Neuronal stem cell (in vitro differentiated cells): Measurements from ENCODE around the gene CLNK.
A peak's percentile ranks its signal among the peaks of the same experiment; 100 is the strongest.
"Not testable (repeated sequence)": the region's sequence is repeated elsewhere in the genome, so short reads cannot be mapped to it uniquely, and the experiment has no call there.

Experiments used
- DNase-seq: peaks from one replicate; pipeline ENCODE4 v3.0.0-alpha.2; 2013; ENCODE audit warnings: low spot score
- H2AFZ ChIP-seq: one replicate; pipeline ENCODE4 v1.6.1; 2013; ENCODE audit warnings: mild to moderate bottlenecking, low read length, inconsistent platforms
- H2AK5ac ChIP-seq: 2 replicates; pipeline ENCODE4 v1.6.1; 2013; ENCODE audit warnings: low read depth, mild to moderate bottlenecking, inconsistent platforms, low read length, moderate library complexity, mixed read lengths
- H2BK120ac ChIP-seq: 2 replicates; pipeline ENCODE4 v1.6.1; 2013; ENCODE audit warnings: low read depth, mild to moderate bottlenecking, inconsistent platforms, low read length, moderate library complexity, mixed read lengths
- H2BK12ac ChIP-seq: one replicate; pipeline ENCODE4 v1.6.1; 2013; ENCODE audit warnings: low read length, inconsistent platforms
- H2BK15ac ChIP-seq: 2 replicates; pipeline ENCODE4 v1.6.1; 2013; ENCODE audit warnings: mild to moderate bottlenecking, low read length, inconsistent platforms, mixed read lengths
- H2BK5ac ChIP-seq: one replicate; pipeline ENCODE4 v1.6.1; 2013; ENCODE audit warnings: inconsistent platforms, mild to moderate bottlenecking, low read length, moderate library complexity
- H3K14ac ChIP-seq: one replicate; pipeline ENCODE4 v1.6.1; 2013; ENCODE audit warnings: low read length, inconsistent platforms
- H3K18ac ChIP-seq: 2 replicates; pipeline ENCODE4 v1.6.1; 2013; ENCODE audit warnings: low read length, inconsistent platforms
- H3K23ac ChIP-seq: 2 replicates; pipeline ENCODE4 v1.6.1; 2013; ENCODE audit warnings: low read depth, mild to moderate bottlenecking, mixed read lengths, low read length, inconsistent platforms; ENCODE audit not compliant: poor library complexity
- H3K27ac ChIP-seq: replicated peaks from 3 replicates; pipeline ENCODE4 v1.5.1; 2013; ENCODE audit warnings: low read length, inconsistent platforms
- H3K27me3 ChIP-seq, 3 experiments: 2 replicates each; pipeline ENCODE4 v1.6.1; 2013; ENCODE audit warnings: low read length in 3 of 3, mild to moderate bottlenecking in 2 of 3, inconsistent platforms in 1 of 3, low read depth in 1 of 3, mixed read lengths in 1 of 3, moderate library complexity in 1 of 3; ENCODE audit not compliant: control insufficient read depth in 3 of 3, insufficient read depth in 3 of 3
- H3K36me3 ChIP-seq, 2 donors: replicated peaks in 1 of 2; 2 replicates each; pipeline ENCODE4 v1.6.1; 2013; ENCODE audit warnings: low read length in 2 of 2; ENCODE audit not compliant: control insufficient read depth in 2 of 2, insufficient read depth in 2 of 2
- H3K4ac ChIP-seq: 2 replicates; pipeline ENCODE4 v1.6.1; 2013; ENCODE audit warnings: inconsistent platforms, mild to moderate bottlenecking, low read length, moderate library complexity
- H3K4me1 ChIP-seq, 2 donors: 1 replicate in 1 of 2; 2 replicates in 1 of 2; pipeline ENCODE4 v1.6.1; 2013; ENCODE audit warnings: low read length in 2 of 2, low read depth in 1 of 2; ENCODE audit not compliant: control insufficient read depth in 2 of 2, insufficient read depth in 1 of 2
- H3K4me2 ChIP-seq: one replicate; pipeline ENCODE4 v1.6.1; 2013; ENCODE audit warnings: mild to moderate bottlenecking, low read length, inconsistent platforms; ENCODE audit not compliant: insufficient read depth, poor library complexity, severe bottlenecking
- H3K4me3 ChIP-seq, 2 donors: 2 replicates each; pipeline ENCODE4 v1.5.1; 2013; ENCODE audit warnings: low read length in 2 of 2, mild to moderate bottlenecking in 2 of 2, inconsistent platforms in 1 of 2, moderate library complexity in 1 of 2
- H3K79me1 ChIP-seq: one replicate; pipeline ENCODE4 v1.6.1; 2013; ENCODE audit warnings: low read depth, mild to moderate bottlenecking, inconsistent platforms, low read length, moderate library complexity
- H3K9ac ChIP-seq: one replicate; pipeline ENCODE4 v1.6.1; 2013; ENCODE audit warnings: mild to moderate bottlenecking, low read depth, low read length, inconsistent platforms; ENCODE audit not compliant: poor library complexity
- H3K9me3 ChIP-seq, 2 donors: replicated peaks in 1 of 2; 2 replicates each; pipeline versions ENCODE3 to v1.6.1; 2013; ENCODE audit warnings: low read length in 2 of 2, mild to moderate bottlenecking in 2 of 2, inconsistent platforms in 1 of 2, low read depth in 1 of 2, mixed read lengths in 1 of 2, moderate library complexity in 1 of 2; ENCODE audit not compliant: control insufficient read depth in 2 of 2, insufficient read depth in 1 of 2
- H4K8ac ChIP-seq: one replicate; pipeline ENCODE4 v1.6.1; 2013; ENCODE audit warnings: low read depth, mild to moderate bottlenecking, inconsistent platforms, low read length, moderate library complexity
- H4K91ac ChIP-seq: one replicate; pipeline ENCODE4 v1.6.1; 2013; ENCODE audit warnings: low read length, low read depth, mild to moderate bottlenecking, inconsistent platforms; ENCODE audit not compliant: poor library complexity
- WGBS, 2 donors: extraction: QIAGEN DNeasy Blood & Tissue Kit; methylation state at CpG; one replicate each; pipeline ENCODE4 v1.1.7; 2013; ENCODE audit warnings: missing lambda C conversion rate in 2 of 2, mixed read lengths in 1 of 2; ENCODE audit not compliant: insufficient read length in 2 of 2, insufficient replicate concordance in 1 of 2; ENCODE audit errors: extremely low coverage in 2 of 2; 5-methylcytosine and 5-hydroxymethylcytosine counted together

The CLNK gene

GRCh38 chr4:10577018-10577417, 107.5 kb downstream of the CLNK start:
- Histone ChIP-seq H3K23ac (no peak overlapping the region), H3K18ac (no peak overlapping the region), H3K36me3 (no peaks in the 10 kb centered on the region), H3K9ac (no peak overlapping the region), H2AK5ac (no peak overlapping the region), H3K79me1 (no peaks in the 10 kb centered on the region), H2BK12ac (no peak overlapping the region), H3K4me1 (no peaks in the 10 kb centered on the region), H3K27ac (no peak overlapping the region), H3K4me2 (no peak overlapping the region), H3K9me3 (peaks cover 0 to 3% of the 10 kb centered on the region in 2 donors), H2BK120ac (no peak overlapping the region), H3K4me3 (no peak overlapping the region), H2BK5ac (no peak overlapping the region), H3K4ac (no peak overlapping the region), H3K27me3 (no peaks in the 10 kb centered on the region), H3K14ac (no peak overlapping the region), H2BK15ac (no peak overlapping the region), H4K91ac (no peak overlapping the region), H4K8ac (no peak overlapping the region), H2AFZ (no peak overlapping the region)
- no CpG with 5 or more reads among the region's 1 CpG for WGBS, 2 donors
- DNase-seq = no peak

DNA sequence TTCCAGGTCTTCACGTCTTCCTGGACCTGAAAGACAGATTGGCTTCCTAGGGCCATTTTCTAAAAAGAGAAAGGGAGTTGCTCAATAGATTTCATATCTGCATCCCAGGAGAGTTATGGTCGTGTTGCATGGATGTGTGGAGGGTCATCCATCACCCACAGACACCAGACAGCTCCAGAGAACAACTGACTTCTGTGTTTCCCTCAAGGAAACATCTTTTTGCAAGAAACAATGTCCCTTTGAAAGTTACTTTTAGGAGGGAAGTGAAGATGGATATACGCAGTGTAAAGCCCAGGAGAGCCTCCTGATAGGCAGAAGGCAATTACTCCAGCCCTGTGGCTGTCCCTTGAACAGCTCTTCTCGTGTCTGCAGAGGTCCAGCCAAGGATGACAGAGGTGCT, 108.3 kb downstream of the CLNK start:
- Histone ChIP-seq H2AFZ (no peak overlapping the region), H3K4ac (no peak overlapping the region), H3K36me3 (no peaks in the 10 kb centered on the region), H2BK12ac (no peak overlapping the region), H2BK15ac (no peak overlapping the region), H3K27ac (no peak overlapping the region), H3K14ac (no peak overlapping the region), H3K9ac (no peak overlapping the region), H3K4me3 (no peak overlapping the region), H2BK120ac (no peak overlapping the region), H4K8ac (no peak overlapping the region), H2BK5ac (no peak overlapping the region), H4K91ac (no peak overlapping the region), H3K9me3 (peaks cover 0 to 3% of the 10 kb centered on the region in 2 donors), H2AK5ac (no peak overlapping the region), H3K23ac (no peak overlapping the region), H3K18ac (no peak overlapping the region), H3K79me1 (no peaks in the 10 kb centered on the region), H3K4me1 (no peaks in the 10 kb centered on the region), H3K27me3 (no peaks in the 10 kb centered on the region), H3K4me2 (no peak overlapping the region)
- WGBS, 2 donors = no CpG with 5 or more reads among the region's 4 CpGs
- no peak for DNase-seq

DNA sequence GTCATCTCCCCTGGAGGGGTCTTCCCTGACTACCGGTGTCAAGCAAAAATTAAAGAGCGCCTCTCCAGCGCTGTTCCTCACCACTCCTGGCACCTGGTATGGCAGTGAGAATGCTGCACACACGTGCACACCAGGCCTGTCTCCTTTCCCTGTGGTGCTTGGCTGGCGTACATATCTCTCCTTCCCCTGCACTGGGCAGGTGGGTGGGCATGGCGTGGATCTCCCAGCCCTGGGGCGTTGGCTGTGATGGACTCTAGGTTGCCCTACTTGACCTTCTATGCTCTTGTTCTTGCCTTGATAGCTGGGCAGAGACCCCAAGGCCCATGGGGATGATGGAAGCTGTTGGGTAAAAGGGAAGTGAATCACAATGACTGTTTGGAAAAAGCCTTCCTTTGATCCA, 109.2 kb downstream of the CLNK start:
- Histone ChIP-seq H2AFZ (no peak overlapping the region), H3K4me3 (no peak overlapping the region), H3K14ac (peak overlapping the region; percentile 17), H2BK5ac (no peak overlapping the region), H3K4me2 (no peak overlapping the region), H2BK120ac (no peak overlapping the region), H4K91ac (no peak overlapping the region), H2BK12ac (no peak overlapping the region), H3K36me3 (no peaks in the 10 kb centered on the region), H3K9me3 (peaks cover 0 to 3% of the 10 kb centered on the region in 2 donors), H3K79me1 (no peaks in the 10 kb centered on the region), H2BK15ac (no peak overlapping the region), H4K8ac (no peak overlapping the region), H3K4me1 (no peaks in the 10 kb centered on the region), H3K27ac (no peak overlapping the region), H3K23ac (peak overlapping the region; percentile 29), H3K9ac (no peak overlapping the region), H3K18ac (no peak overlapping the region), H3K4ac (no peak overlapping the region), H2AK5ac (no peak overlapping the region), H3K27me3 (no peaks in the 10 kb centered on the region)
- no peak for DNase-seq
- WGBS, 2 donors = no CpG with 5 or more reads among the region's 7 CpGs

DNA sequence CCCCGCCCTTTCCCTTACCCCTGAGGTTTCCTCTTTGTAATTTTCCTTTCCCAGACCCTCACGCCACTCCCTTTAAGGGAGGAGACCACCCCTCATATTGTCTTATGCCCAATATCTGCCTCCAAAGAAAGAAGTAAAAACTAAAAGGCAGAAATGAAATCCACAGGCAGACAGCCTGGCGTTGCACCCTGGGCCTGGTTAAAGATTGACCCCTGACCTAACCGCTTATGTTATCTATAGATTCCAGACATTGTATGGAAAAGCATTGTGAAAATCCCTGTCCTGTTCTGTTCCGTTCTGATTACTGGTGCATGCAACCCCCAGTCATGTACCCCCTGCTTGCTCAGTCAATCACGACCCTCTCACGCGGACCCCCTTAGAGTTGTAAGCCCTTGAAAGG, 110.0 kb downstream of the CLNK start:
- H2BK120ac ChIP-seq, H3K9me3 ChIP-seq, H3K9ac ChIP-seq, H3K4me1 ChIP-seq, H3K27me3 ChIP-seq, H3K14ac ChIP-seq, H3K4me3 ChIP-seq, H2BK15ac ChIP-seq, H4K8ac ChIP-seq, H2AK5ac ChIP-seq, H3K4ac ChIP-seq, DNase-seq, H3K79me1 ChIP-seq, H3K27ac ChIP-seq, H3K36me3 ChIP-seq, H3K23ac ChIP-seq, H2BK5ac ChIP-seq, H4K91ac ChIP-seq, H2AFZ ChIP-seq, H2BK12ac ChIP-seq, H3K4me2 ChIP-seq, H3K18ac ChIP-seq: not testable (repeated sequence)
- WGBS, 2 donors = no CpG with 5 or more reads among the region's 8 CpGs
